Measurements from ENCODE around the gene VWA7.

Gene VWA7

DNA sequence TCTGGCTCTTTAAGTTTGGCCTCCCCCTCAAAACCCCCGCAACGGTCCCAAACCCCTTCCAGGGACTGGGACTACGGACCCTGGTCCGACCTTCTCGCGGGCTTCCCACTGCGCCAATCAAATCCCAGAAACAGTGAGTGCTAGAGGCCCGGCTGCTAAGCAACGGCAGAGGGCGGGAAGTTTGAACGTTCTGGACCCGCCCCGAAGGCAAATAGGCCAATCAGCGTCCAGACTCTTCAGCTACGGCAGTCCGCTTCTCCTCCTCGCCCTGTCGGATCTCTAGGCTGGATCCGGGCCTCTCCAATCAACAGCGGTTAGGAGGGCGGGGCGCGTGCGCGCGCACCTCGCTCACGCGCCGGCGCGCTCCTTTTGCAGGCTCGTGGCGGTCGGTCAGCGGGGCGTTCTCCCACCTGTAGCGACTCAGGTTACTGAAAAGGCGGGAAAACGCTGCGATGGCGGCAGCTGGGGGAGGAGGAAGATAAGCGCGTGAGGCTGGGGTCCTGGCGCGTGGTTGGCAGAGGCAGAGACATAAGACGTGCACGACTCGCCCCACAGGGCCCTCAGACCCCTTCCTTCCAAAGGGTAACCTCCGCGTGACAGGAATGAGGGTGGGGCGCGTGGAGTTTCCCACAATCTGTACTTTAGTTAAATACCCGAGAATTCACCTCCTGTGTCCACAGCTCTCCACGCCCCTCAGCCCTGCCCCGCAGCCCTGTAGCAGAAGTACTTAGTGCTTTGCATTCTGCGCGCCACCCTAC is 37.3 kb downstream of the VWA7 start, which contains the start of gene MSH5:
TSS of gene MSH5 (plus strand) at position 367 of the 758 bp plus-strand sequence. CDS start 462 bp downstream, outside the sequence.
- H3K4me1 Mint-ChIP-seq (ENCODE audit: low read depth): peaks cover 63% of the 10 kb centered on the region
- no peaks in the 10 kb centered on the region for H3K9me3 Mint-ChIP-seq
- H3K27me3 Mint-ChIP-seq: no peaks in the 10 kb centered on the region
- H3K36me3 Mint-ChIP-seq (ENCODE audit: low read depth): peaks cover 52% of the 10 kb centered on the region
- H3K4me3 Mint-ChIP-seq: peak within 1 kb of the TSS; percentile 87
- intact Hi-C loops (cut with micrococcal nuclease): loop anchor here (2.0 to 5.0 kb wide), 2 partner anchors 29 to 73 kb away; partner anchors contain the start of genes CSNK2B and LY6G5B
- H3K27ac Mint-ChIP-seq: peak within 1 kb of the TSS; percentile 91

- peaks cover 70% of the 10 kb centered on the region for H3K4me1 Mint-ChIP-seq (ENCODE audit: low read depth)
Measured at GRCh38 chr6:31737991-31738979, 38.8 kb downstream of the VWA7 start.

GRCh38 chr6:31737315-31737990 is 39.7 kb downstream of the VWA7 start:
- Mint-ChIP-seq H3K36me3 (ENCODE audit: low read depth) (peaks cover 61% of the 10 kb centered on the region), H3K4me1 (ENCODE audit: low read depth) (peaks cover 75% of the 10 kb centered on the region), H3K9me3 (no peaks in the 10 kb centered on the region), H3K4me3 (peak overlapping the region; percentile 100), H3K27ac (peak overlapping the region; percentile 91), H3K27me3 (no peaks in the 10 kb centered on the region)
- intact Hi-C loops (cut with micrococcal nuclease): loop anchor here (5.0 kb wide), 1 partner anchor 70 kb away; the partner anchor contains the start of genes CSNK2B and LY6G5B

More at GRCh38 chr6:31737991-31738979, 38.8 kb downstream of the VWA7 start:
- H3K27ac Mint-ChIP-seq: peak overlapping the region; percentile 91
- peak overlapping the region; percentile 100 for H3K4me3 Mint-ChIP-seq
- H3K27me3 Mint-ChIP-seq: no peaks in the 10 kb centered on the region
- H3K36me3 Mint-ChIP-seq (ENCODE audit: low read depth): peaks cover 57% of the 10 kb centered on the region
- H3K9me3 Mint-ChIP-seq: no peaks in the 10 kb centered on the region
- intact Hi-C loops (cut with micrococcal nuclease): loop anchor here (2.0 to 5.0 kb wide), 2 partner anchors 31 to 71 kb away; partner anchors contain the start of genes CSNK2B and LY6G5B

DNA sequence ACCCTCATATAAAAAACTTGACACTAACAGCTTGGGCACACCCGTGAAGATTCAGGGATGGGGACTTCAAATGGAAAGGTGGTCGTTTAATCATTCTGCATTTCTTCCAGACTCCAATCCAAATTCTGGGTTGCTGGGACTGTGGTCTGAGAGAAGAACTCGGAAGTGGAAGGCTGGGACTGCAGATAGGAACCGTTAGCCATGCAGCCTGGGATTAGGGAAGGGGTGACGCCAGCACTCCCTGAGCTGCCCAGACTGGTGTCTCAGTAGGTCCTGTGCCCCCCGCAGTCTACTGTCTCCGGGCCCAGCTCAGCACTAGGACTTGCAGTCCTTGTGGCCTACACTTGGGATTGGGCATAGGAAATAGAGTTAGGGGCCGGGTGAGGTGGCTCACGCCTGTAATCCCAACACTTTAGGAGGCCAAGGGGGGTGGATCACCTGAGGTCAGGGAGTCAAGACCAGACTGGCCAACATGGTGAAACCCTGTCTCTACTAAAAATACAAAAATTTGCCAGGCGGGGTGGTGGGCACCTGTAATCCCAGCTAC is 40.3 kb downstream of the VWA7 start:
- H3K4me3 Mint-ChIP-seq: peak overlapping the region; percentile 100
- peak overlapping the region; percentile 91 for H3K27ac Mint-ChIP-seq
- H3K9me3 Mint-ChIP-seq: no peaks in the 10 kb centered on the region
- H3K36me3 Mint-ChIP-seq (ENCODE audit: low read depth): peaks cover 65% of the 10 kb centered on the region
- intact Hi-C loops (cut with micrococcal nuclease): loop anchor here (5.0 kb wide), 1 partner anchor 70 kb away; the partner anchor contains the start of genes CSNK2B and LY6G5B
- no peaks in the 10 kb centered on the region for H3K27me3 Mint-ChIP-seq
- H3K4me1 Mint-ChIP-seq (ENCODE audit: low read depth): peaks cover 80% of the 10 kb centered on the region

DNA sequence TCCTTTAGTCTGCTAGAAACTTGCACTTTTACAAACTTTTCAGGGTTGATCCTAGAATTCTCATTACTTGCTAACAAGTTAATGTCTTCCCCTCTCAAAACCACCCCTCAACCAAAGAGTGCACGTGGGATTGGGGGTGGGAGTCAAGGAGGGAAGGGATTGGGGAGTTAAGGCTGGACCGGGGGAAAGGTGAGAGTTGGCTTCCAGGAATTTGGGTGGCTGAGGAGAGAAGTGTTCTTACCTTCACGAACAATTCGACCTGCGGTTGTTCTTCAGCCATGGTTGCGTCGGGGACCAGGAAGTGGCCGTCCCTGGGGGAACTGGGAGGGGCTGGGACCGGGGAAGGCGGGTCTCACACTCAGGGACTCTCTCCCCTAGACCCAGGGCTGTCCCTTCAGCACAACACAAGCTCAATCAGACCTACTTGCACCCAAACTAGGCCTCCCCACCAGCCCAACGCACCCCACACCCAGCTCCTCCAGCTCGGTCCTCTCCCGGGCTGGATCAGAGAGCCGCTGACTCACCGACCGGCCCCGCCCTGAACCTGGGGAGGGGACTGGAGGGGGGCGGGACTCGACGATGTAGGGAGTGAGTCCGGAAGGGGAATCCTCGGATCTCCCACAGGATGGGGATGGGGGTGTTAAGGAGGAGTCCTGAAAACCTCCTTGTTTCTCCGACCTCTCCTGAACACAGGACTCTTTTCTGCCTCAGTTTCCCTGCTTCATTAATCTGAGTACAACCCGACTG is 40.9 kb downstream of the VWA7 start, which contains the start of gene CLIC1:
TSS of gene CLIC1 (minus strand) at position 510 of the 747 bp plus-strand sequence. CDS start at position 280, 230 bp downstream.
- Mint-ChIP-seq H3K36me3 (ENCODE audit: low read depth) (peaks cover 66% of the 10 kb centered on the region), H3K27ac (peak within 1 kb of the TSS; percentile 91), H3K27me3 (no peaks in the 10 kb centered on the region)

GRCh38 chr6:31734821-31735406 is 42.2 kb downstream of the VWA7 start:
- Mint-ChIP-seq H3K27ac (peak overlapping the region; percentile 91), H3K4me1 (ENCODE audit: low read depth) (peaks cover 78% of the 10 kb centered on the region), H3K4me3 (peak overlapping the region; percentile 100), H3K27me3 (no peaks in the 10 kb centered on the region), H3K9me3 (no peaks in the 10 kb centered on the region), H3K36me3 (ENCODE audit: low read depth) (peaks cover 72% of the 10 kb centered on the region)
- intact Hi-C loops (cut with micrococcal nuclease): loop anchor here (5.0 kb wide), 1 partner anchor 68 kb away; the partner anchor contains the start of genes CSNK2B and LY6G5B

More for the DNA sequence above, 40.9 kb downstream of the VWA7 start, which contains the start of gene CLIC1:
- intact Hi-C loops (cut with micrococcal nuclease): loop anchor here (5.0 kb wide), 1 partner anchor 69 kb away; the partner anchor contains the start of genes CSNK2B and LY6G5B
- Mint-ChIP-seq H3K4me1 (ENCODE audit: low read depth) (peaks cover 80% of the 10 kb centered on the region), H3K4me3 (peak within 1 kb of the TSS; percentile 100), H3K9me3 (no peaks in the 10 kb centered on the region)

DNA sequence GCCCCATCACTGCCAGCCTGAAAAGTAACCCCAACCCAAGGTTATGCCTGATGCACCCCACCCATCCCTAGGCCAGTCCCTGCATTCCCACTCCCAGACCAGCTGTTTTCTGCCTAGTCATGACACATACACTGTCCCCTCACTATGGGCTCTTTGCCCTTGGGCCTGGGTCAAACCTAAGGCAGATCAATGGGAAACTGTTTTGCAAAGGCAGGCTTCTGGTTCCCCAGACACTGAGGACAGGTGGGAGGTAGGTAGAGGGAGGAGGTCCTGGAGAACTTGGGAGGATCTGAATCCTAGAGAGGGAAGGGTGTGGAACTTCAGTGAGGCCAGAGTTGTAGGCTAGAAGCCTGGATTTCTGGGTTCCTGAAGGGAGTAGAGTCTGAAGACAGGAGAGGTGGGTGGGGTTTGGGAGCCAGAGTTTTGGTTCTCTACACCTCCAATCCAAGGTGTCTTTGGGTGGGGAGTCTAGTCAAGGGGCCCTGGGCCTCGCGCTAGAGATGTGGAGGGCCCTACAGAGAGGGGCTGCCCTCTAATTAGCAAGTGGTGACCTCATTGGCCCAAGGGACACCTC is 42.8 kb downstream of the VWA7 start:
- peaks cover 75% of the 10 kb centered on the region for H3K4me1 Mint-ChIP-seq (ENCODE audit: low read depth)
- peak overlapping the region; percentile 100 for H3K4me3 Mint-ChIP-seq
- no peaks in the 10 kb centered on the region for H3K9me3 Mint-ChIP-seq
- no peaks in the 10 kb centered on the region for H3K27me3 Mint-ChIP-seq
- peaks cover 74% of the 10 kb centered on the region for H3K36me3 Mint-ChIP-seq (ENCODE audit: low read depth)
- H3K27ac Mint-ChIP-seq: peak overlapping the region; percentile 91
- intact Hi-C loops (cut with micrococcal nuclease): no loop called here

GRCh38 chr6:31733734-31734133 is 43.4 kb downstream of the VWA7 start:
- Mint-ChIP-seq H3K27me3 (no peaks in the 10 kb centered on the region), H3K9me3 (no peaks in the 10 kb centered on the region), H3K36me3 (ENCODE audit: low read depth) (peaks cover 80% of the 10 kb centered on the region), H3K4me3 (peak overlapping the region; percentile 100), H3K4me1 (ENCODE audit: low read depth) (peaks cover 75% of the 10 kb centered on the region), H3K27ac (peak overlapping the region; percentile 91)
- intact Hi-C loops (cut with micrococcal nuclease): no loop called here

DNA sequence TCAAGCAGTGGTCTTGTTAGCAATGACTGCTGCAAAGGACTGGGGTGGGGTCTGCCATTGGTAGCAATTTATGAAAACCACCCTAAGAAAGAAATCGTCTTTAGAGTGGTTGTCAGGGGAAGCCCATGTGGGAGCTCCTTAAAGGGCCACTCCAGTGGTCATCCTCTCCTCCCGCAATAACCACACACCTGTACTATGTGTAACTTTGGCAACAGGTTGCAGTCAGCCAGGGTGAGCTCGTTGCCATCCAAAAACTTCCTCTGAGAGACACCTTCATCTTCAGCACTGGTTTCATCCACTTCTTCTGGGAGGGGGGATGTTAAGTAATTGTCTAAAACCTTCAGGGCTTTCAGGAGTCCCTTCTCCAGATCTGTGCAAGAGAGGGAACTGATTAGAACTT is 45.1 kb downstream of the VWA7 start:
- H3K36me3 Mint-ChIP-seq (ENCODE audit: low read depth): peaks cover 98% of the 10 kb centered on the region
- intact Hi-C loops (cut with micrococcal nuclease): no loop called here

DNA sequence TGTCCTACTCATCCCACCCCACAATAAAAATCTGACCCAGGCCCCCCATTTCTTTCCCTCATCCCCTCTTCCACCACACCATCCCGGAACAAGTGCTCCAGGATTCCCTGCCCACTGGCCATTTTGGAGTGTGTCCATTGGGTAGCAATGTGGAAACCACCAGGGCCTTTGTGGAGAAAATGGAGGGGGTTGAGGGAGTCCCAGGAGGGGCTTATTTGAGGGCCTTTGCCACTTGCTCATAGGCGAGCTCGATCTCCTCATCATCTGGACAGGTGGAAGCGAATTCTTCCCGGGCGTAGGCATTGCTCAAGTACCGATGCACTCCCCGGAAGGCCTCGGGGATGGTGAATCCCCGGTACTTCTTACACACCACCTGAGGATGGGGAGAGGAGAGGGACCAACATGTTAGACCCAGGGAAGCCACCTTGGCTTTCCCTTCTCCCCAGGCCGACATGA is 46.5 kb downstream of the VWA7 start:
- peak overlapping the region; percentile 99 for H3K27ac Mint-ChIP-seq
- H3K27me3 Mint-ChIP-seq: no peaks in the 10 kb centered on the region
- peak overlapping the region; percentile 99 for H3K4me3 Mint-ChIP-seq
- H3K9me3 Mint-ChIP-seq: no peaks in the 10 kb centered on the region
- intact Hi-C loops (cut with micrococcal nuclease): no loop called here
- peaks cover 82% of the 10 kb centered on the region for H3K4me1 Mint-ChIP-seq (ENCODE audit: low read depth)
- peaks cover 100% of the 10 kb centered on the region for H3K36me3 Mint-ChIP-seq (ENCODE audit: low read depth)

More for the DNA sequence above, 45.1 kb downstream of the VWA7 start:
- peak overlapping the region; percentile 99 for H3K27ac Mint-ChIP-seq
- no peaks in the 10 kb centered on the region for H3K9me3 Mint-ChIP-seq
- peaks cover 75% of the 10 kb centered on the region for H3K4me1 Mint-ChIP-seq (ENCODE audit: low read depth)
- H3K4me3 Mint-ChIP-seq: no peak overlapping the region
- H3K27me3 Mint-ChIP-seq: no peaks in the 10 kb centered on the region

- Mint-ChIP-seq H3K4me1 (ENCODE audit: low read depth) (peaks cover 88% of the 10 kb centered on the region), H3K27ac (peak overlapping the region; percentile 99), H3K27me3 (peaks cover under 1% of the 10 kb centered on the region), H3K36me3 (ENCODE audit: low read depth) (peaks cover 100% of the 10 kb centered on the region), H3K9me3 (no peaks in the 10 kb centered on the region), H3K4me3 (peak overlapping the region; percentile 99)
- intact Hi-C loops (cut with micrococcal nuclease): loop anchor here (1.0 to 5.0 kb wide), 3 partner anchors 27 to 102 kb away; partner anchors contain the start of gene ABHD16A
Measured at GRCh38 chr6:31729979-31730630, 47.0 kb downstream of the VWA7 start.

All from dendritic cell treated with granulocyte-macrophage colony-stimulating factor and Interleukin-4, amounts not matched to agents 40 ng/mL and 50 ng/mL, for 4 days (primary cell).